Measurements from ENCODE around the gene CLASP1. TPM values are rescaled to one million over a fixed set of nuclear protein-coding genes. Genes with fewer than 3 reads are reported as not detected.

Gene CLASP1
- total RNA-seq, 2 experiments from 2014 or later: 33.8 to 72.4 TPM

- no peak for DNase-seq (ENCODE audit: low spot score)
- H3K27ac ChIP-seq (ENCODE audit: low read depth, low read length, poor library complexity, severe bottlenecking): no peak overlapping the region
- intact Hi-C loops (cut with micrococcal nuclease; ENCODE audit: unreplicated experiment): no loop called here
- H3K79me2 ChIP-seq (ENCODE audit: insufficient read depth, low read depth, low read length): peaks cover 9% of the 10 kb centered on the region; the same call in 1 of the 2 replicates
- no peaks in the 10 kb centered on the region; the same call in 1 of the 2 replicates for H4K20me1 ChIP-seq (ENCODE audit: insufficient read depth, low read length)
- TF ChIP-seq EZH2phosphoT487 (IDR thresholded peaks at IDR 0.05; ENCODE audit: borderline replicate concordance, low read depth, low read length): no peak
- TF ChIP-seq CTCF (conservative IDR thresholded peaks at IDR 0.05; ENCODE audit: low read length): no peak
- H3K4me1 ChIP-seq (ENCODE audit: insufficient read depth, low read length, poor library complexity, severe bottlenecking): no peaks in the 10 kb centered on the region
- no peaks in the 10 kb centered on the region for H3K9me3 ChIP-seq (ENCODE audit: low read length)
- H3K4me2 ChIP-seq (ENCODE audit: low read length): no peak overlapping the region
- ChIA-PET CTCF (ENCODE audit: unreplicated experiment) (no interaction called here), POLR2A (interaction anchor here (0.6 to 2.9 kb wide), 7 partner anchors 10 to 485 kb away, joined by 3 to 10 read pairs (median 4); no protein-coding TSS in a partner anchor)
- H3K9me2 ChIP-seq (ENCODE audit: insufficient read depth, low read length): no peaks in the 10 kb centered on the region
- BruUV-seq (replicated peaks): no TSS peak
- no peak overlapping the region for H3K4me3 ChIP-seq (ENCODE audit: low read depth, low read length, poor library complexity, severe bottlenecking)
- no peaks in the 10 kb centered on the region for H3K36me3 ChIP-seq (ENCODE audit: insufficient read depth, low read length)
- H2AFZ ChIP-seq (ENCODE audit: low read length): no peak overlapping the region
Observed at GRCh38 chr2:121575800-121576199, 73.5 kb downstream of the CLASP1 start.

DNA sequence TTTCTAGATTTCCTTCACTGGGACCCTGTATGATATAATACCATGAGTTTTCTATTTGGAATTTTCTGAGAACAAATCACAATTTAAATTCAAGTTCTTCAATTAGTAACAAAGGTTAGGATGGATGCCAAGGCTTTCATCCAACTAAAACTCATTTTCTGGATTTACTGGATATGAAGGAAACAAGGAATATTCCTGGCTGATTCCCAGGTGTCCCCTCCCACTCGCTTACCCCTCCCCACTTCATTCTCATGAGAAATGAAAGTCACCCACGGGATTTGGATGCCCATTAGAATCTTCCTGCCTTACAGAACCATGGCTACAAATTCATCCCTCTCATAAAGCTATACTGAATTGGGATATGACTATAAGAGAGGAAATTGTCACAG is 78.6 kb downstream of the CLASP1 start:
- DNase-seq (ENCODE audit: low spot score): no peak

More for the DNA sequence above, 78.6 kb downstream of the CLASP1 start:
- Histone ChIP-seq H3K79me2 (ENCODE audit: insufficient read depth, low read depth, low read length) (no peaks in the 10 kb centered on the region; the same call in 1 of the 2 replicates), H3K27ac (ENCODE audit: low read depth, low read length, poor library complexity, severe bottlenecking) (no peak overlapping the region), H2AFZ (ENCODE audit: low read length) (no peak overlapping the region), H3K4me1 (ENCODE audit: insufficient read depth, low read length, poor library complexity, severe bottlenecking) (no peaks in the 10 kb centered on the region), H4K20me1 (ENCODE audit: insufficient read depth, low read length) (no peaks in the 10 kb centered on the region; the same call in 1 of the 2 replicates), H3K9me3 (ENCODE audit: low read length) (no peaks in the 10 kb centered on the region), H3K4me3 (ENCODE audit: low read depth, low read length, poor library complexity, severe bottlenecking) (no peak overlapping the region), H3K9me2 (ENCODE audit: insufficient read depth, low read length) (no peaks in the 10 kb centered on the region), H3K4me2 (ENCODE audit: low read length) (no peak overlapping the region), H3K36me3 (ENCODE audit: insufficient read depth, low read length) (peaks cover 6% of the 10 kb centered on the region; the same call in 1 of the 2 replicates)
- ChIA-PET POLR2A (interaction anchor here (1.0 kb wide), 1 partner anchor 100 kb away, joined by 3 read pairs; no protein-coding TSS in a partner anchor), CTCF (ENCODE audit: unreplicated experiment) (no interaction called here)
- no TSS peak for BruUV-seq (replicated peaks)
- TF ChIP-seq CTCF (conservative IDR thresholded peaks at IDR 0.05; ENCODE audit: low read length): no peak
- no peak for TF ChIP-seq EZH2phosphoT487 (IDR thresholded peaks at IDR 0.05; ENCODE audit: borderline replicate concordance, low read depth, low read length)
- intact Hi-C loops (cut with micrococcal nuclease; ENCODE audit: unreplicated experiment): no loop called here
